Measurements from ENCODE around the gene RGS18.
"Not testable (repeated sequence)": the region's sequence is repeated elsewhere in the genome, so short reads cannot be mapped to it uniquely, and the experiment has no call there.

The RGS18 gene

DNA sequence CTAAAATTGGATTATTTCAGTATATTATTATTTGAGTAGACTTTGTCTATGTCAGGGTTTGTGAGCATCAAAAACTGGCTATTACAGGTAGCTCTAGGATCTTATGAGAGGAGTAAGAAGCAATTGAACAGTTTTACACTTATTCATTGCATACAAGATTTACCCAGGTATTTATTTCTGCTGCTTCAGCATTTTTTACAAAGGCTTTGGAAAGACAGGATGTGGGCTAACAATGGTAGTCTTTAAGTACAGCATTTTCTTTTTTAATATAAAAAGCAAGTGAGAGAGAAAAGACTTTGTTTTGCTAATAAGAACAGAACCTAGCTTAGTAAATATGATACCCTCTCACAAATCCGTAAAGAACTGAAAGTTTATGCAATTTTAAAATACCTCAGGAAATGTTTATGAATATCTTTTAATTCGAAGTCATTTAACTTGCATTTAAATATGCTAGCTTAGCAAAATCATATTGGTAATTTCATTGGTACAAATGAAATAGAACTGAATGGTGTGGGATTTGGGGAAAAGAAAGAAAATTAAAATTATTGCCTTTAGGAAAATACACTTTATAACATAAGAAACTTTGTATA lies 32.1 kb upstream of the RGS18 start:
- TF ChIP-seq, protein P1, sequence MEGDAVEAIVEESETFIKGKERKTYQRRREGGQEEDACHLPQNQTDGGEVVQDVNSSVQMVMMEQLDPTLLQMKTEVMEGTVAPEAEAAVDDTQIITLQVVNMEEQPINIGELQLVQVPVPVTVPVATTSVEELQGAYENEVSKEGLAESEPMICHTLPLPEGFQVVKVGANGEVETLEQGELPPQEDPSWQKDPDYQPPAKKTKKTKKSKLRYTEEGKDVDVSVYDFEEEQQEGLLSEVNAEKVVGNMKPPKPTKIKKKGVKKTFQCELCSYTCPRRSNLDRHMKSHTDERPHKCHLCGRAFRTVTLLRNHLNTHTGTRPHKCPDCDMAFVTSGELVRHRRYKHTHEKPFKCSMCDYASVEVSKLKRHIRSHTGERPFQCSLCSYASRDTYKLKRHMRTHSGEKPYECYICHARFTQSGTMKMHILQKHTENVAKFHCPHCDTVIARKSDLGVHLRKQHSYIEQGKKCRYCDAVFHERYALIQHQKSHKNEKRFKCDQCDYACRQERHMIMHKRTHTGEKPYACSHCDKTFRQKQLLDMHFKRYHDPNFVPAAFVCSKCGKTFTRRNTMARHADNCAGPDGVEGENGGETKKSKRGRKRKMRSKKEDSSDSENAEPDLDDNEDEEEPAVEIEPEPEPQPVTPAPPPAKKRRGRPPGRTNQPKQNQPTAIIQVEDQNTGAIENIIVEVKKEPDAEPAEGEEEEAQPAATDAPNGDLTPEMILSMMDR (IDR thresholded peaks at IDR 0.05; ENCODE audit: low read length, missing control alignments), result no peak
- no peak for DNase-seq (ENCODE audit: low read depth)
- no peak overlapping the region for H3K4me3 ChIP-seq (replicated peaks; ENCODE audit: low read depth, low read length)

DNA sequence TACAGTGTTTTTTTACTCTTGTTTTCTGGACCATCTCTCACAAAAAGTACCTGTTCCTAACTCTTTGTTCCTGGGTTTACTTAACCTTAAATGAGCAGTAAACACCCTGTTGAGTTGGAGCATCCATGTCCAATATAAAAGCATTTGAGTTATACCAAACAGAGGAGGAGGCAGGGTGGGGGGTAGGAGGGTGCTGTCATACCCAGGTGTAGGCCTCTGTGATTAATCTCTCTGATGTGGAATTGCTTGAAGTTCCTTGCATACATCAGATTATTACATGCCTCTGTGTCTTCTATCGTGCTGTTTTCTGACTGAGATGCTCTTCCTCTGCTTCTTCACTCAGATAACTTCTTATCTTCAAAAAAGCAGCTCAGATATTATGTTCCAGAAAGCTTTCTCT lies 28.1 kb upstream of the RGS18 start:
- TF ChIP-seq, protein P1 (IDR thresholded peaks at IDR 0.05; ENCODE audit: low read length, missing control alignments), result no peak
- DNase-seq (ENCODE audit: low read depth), result no peak
- H3K4me3 ChIP-seq (replicated peaks; ENCODE audit: low read depth, low read length), result no peak overlapping the region

DNA sequence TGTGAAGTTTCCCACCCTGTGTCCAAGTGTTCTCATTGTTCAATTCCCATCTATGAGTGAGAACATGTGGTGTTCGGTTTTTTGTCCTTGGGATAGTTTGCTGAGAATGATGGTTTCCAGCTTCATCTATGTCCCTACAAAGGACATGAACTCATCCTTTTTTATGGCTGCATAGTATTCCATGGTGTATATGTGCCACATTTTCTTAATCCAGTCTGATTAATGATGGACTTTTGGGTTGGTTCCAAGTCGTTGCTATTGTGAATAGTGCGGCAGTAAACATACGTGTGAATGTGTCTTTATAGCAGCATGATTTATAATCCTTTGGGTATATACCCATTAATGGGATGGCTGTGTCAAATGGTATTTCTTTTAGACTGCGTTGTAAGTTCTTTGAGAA lies 27.4 kb upstream of the RGS18 start:
- DNase-seq (ENCODE audit: low read depth); H3K4me3 ChIP-seq (replicated peaks; ENCODE audit: low read depth, low read length): not testable (repeated sequence)

DNA sequence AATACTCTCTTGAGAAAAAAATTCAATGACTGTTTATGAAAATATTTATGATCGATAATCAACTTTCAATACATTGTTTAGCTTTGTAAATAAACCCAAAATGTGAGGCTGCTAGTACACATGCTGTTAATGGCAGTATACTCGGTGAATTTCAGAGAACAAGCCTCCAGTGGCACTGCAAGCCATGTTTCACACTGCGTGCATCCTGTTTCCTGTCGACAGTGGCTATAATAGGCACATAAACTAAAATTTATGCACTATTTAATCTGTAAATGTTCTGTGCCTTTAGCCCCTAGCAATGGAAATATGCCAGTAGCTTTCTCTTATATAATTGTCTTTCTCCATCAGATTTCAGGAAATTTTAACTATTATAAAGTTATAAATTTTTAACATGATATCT lies 26.3 kb upstream of the RGS18 start:
- DNase-seq (ENCODE audit: low read depth), result no peak
- TF ChIP-seq, protein P1 (IDR thresholded peaks at IDR 0.05; ENCODE audit: low read length, missing control alignments), result no peak
- no peak overlapping the region for H3K4me3 ChIP-seq (replicated peaks; ENCODE audit: low read depth, low read length)

DNA sequence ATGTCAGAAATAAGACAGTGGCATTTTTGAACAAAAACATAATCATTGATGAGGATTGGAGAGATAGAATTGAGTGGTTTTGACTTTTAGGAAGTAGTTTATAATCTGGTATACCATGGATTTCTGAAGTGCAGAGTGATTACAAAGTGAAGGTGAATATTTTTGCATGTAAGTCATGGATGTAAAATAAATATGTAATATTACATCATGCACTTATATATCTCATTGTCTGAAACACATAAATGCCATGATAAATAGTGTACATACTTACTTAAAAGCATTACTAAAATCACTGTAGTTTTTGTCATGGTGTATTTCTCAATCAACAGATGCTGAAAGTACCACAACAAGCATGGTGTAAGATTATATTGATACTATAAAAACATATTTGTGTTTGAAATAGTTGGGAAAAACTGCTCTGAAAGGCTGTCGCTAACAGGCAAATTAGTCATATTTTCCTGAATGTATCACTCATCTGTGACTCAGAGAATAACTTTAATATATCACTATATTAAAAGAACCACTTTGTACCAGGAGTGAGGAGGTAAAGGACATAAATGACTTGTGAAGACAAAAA lies 24.8 kb upstream of the RGS18 start:
- TF ChIP-seq, protein P1 (IDR thresholded peaks at IDR 0.05; ENCODE audit: low read length, missing control alignments), result no peak
- peak; percentile 52 for DNase-seq (ENCODE audit: low read depth)

DNA sequence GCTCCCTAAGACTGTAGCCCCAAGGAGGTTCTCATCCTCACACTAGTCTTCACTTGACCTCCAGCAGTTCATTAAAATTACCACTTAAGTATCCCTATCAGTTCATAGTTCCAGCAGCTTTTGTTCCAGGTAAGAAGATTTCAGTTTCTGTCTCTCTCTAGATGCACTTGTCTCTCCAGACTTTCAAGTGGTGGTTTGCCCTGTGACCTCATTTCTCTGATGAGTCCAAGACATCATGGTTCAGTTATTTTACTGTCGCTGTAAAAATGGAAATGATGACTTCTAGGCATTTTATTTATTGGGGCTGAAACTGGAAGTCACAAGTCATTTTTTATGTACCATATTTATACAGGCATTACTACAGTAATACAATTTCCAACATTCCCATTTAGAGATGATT lies 17.9 kb upstream of the RGS18 start:
- no peak for DNase-seq (ENCODE audit: low read depth)
- H3K4me3 ChIP-seq (replicated peaks; ENCODE audit: low read depth, low read length), result no peak overlapping the region
- TF ChIP-seq, protein P1 (IDR thresholded peaks at IDR 0.05; ENCODE audit: low read length, missing control alignments), result no peak

More for the DNA sequence above, 24.8 kb upstream of the RGS18 start:
- no peak overlapping the region for H3K4me3 ChIP-seq (replicated peaks; ENCODE audit: low read depth, low read length)

DNA sequence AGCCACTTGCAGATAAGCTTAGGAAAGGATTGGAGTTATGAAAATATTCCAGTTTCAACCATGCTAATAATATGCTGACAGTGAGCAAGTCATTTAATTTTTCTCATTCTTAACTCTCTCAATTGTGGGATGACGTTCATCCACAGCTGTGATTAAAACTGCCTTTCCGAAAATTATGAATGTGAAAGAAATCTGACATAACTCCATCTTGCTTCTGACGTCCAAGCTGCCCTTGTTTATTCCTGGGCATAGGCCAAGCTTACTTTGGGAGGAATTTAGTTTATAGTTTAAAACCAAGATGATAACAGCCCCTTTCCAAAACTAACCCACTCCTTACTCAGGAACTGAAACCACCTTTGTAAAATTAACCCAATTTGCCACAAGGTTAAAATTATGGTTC lies 11.0 kb upstream of the RGS18 start:
- H3K4me3 ChIP-seq (replicated peaks; ENCODE audit: low read depth, low read length), result no peak overlapping the region
- DNase-seq (ENCODE audit: low read depth), result peak; percentile 33
- TF ChIP-seq, protein P1 (IDR thresholded peaks at IDR 0.05; ENCODE audit: low read length, missing control alignments), result no peak

All from fibroblast of pulmonary artery (primary cell).